A673 (cell line): ENCODE results near the gene FPR2.

Source experiments
- EZH2 ChIP-seq: fragments of 200-600 bp; sonication (generic); IDR thresholded peaks from 2 replicates; pipeline ENCODE4 v1.6.1; 2017; ENCODE audit warnings: borderline replicate concordance, low read depth, mild to moderate bottlenecking, mixed read lengths, antibody characterized with exemption, low read length; ENCODE audit not compliant: poor library complexity, severe bottlenecking
- TF ChIP-seq, protein P1 (sequence below): fragments of 300-800, 200-600 bp; sonication (generic); conservative IDR thresholded peaks from 2 replicates; pipeline ENCODE4 v1.5.1; 2017; ENCODE audit warnings: low read depth, mild to moderate bottlenecking, antibody characterized with exemption, low read length, moderate library complexity, mixed read lengths

DNA sequence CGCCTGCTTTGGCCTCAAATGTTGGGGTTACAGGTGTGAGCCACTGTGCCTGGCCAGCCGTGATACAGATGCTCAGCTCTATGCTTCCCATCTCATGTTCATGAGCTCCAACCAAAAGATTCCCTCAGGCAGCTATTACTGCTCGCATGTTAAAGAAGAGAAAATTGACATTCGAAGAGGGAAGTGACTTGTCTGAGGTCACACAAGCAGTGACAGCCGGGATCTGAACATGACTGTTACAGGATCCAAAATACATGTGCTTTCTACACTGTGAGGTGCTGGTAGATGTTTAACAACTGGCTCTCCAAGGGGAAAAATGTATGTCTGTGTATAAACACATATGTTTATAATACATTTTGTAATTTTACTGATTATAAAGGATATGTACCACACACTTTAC is 20.6 kb upstream of the FPR2 start:
- TF ChIP-seq, protein P1, sequence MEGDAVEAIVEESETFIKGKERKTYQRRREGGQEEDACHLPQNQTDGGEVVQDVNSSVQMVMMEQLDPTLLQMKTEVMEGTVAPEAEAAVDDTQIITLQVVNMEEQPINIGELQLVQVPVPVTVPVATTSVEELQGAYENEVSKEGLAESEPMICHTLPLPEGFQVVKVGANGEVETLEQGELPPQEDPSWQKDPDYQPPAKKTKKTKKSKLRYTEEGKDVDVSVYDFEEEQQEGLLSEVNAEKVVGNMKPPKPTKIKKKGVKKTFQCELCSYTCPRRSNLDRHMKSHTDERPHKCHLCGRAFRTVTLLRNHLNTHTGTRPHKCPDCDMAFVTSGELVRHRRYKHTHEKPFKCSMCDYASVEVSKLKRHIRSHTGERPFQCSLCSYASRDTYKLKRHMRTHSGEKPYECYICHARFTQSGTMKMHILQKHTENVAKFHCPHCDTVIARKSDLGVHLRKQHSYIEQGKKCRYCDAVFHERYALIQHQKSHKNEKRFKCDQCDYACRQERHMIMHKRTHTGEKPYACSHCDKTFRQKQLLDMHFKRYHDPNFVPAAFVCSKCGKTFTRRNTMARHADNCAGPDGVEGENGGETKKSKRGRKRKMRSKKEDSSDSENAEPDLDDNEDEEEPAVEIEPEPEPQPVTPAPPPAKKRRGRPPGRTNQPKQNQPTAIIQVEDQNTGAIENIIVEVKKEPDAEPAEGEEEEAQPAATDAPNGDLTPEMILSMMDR: no peak
- no peak for TF ChIP-seq EZH2
